ENCODE data around the gene SERTAD1.
A peak's percentile ranks its signal among the peaks of the same experiment; 100 is the strongest.

Gene SERTAD1

GRCh38 chr19:40403262-40403984 is 22.4 kb downstream of the SERTAD1 start:
- DNase-seq (ENCODE audit: low read depth): peak; percentile 59

- DNase-seq (ENCODE audit: low read depth): no peak
Measured at GRCh38 chr19:40400559-40400958, 25.2 kb downstream of the SERTAD1 start.

- no peak for DNase-seq (ENCODE audit: low read depth)
Measured at GRCh38 chr19:40398417-40399131, 27.2 kb downstream of the SERTAD1 start.

DNA sequence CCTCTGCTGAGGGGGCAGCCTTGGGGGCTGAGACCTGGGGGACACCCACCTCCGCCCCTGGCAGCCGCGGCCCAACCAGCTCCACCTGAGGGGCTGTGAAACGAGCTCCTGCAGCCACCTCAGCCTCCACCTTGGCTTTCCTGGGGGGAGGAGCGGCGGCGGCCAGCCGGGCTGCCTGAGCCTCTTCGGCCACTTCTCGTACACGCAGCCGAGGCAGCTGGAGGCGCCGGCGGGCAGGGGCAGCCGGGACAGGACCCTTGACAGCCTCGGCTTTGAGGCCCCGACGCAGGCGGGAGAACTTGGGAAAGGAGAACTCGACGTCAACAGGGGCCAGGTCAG is 28.3 kb downstream of the SERTAD1 start:
- DNase-seq (ENCODE audit: low read depth): no peak

DNA sequence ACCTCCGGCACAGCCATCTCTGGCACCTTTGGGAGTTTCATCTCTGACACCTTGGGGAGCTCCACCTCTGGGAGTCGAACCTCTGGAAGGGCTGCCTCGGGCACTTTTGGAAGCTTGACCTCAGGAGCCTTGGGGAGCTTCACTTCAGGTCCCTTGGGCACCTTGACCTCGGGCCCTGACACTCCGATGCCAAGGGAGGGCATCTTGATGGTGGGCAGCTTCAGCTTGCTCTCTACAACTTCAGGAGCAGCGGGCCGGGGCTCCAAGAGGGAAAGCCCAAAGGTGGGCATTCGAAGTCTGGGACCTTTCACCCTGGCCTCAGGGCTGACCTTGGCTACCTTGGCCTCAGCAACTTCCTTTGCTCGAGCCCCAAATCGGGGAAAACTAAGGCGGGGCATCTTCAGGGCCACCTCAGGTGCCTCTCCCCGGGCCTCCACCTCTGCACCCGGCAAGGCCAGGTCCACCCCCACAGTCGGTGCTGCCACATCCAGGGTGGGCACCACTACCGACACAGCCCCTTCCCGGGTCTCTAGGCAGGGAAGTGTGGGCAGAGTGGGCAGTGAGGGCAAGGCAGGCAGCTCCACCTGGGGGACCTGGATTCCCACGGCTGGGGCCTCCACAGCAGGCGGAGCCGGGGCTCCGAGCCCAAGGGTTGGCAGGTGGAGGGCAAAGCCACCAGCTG is 28.8 kb downstream of the SERTAD1 start:
- DNase-seq (ENCODE audit: low read depth): no peak

GRCh38 chr19:40395956-40396355 is 29.8 kb downstream of the SERTAD1 start:
- DNase-seq (ENCODE audit: low read depth): no peak

GRCh38 chr19:40394816-40395210 is 31.0 kb downstream of the SERTAD1 start:
- no peak for DNase-seq (ENCODE audit: low read depth)

- DNase-seq (ENCODE audit: low read depth): no peak
Measured at GRCh38 chr19:40393894-40394815, 31.6 kb downstream of the SERTAD1 start.

DNA sequence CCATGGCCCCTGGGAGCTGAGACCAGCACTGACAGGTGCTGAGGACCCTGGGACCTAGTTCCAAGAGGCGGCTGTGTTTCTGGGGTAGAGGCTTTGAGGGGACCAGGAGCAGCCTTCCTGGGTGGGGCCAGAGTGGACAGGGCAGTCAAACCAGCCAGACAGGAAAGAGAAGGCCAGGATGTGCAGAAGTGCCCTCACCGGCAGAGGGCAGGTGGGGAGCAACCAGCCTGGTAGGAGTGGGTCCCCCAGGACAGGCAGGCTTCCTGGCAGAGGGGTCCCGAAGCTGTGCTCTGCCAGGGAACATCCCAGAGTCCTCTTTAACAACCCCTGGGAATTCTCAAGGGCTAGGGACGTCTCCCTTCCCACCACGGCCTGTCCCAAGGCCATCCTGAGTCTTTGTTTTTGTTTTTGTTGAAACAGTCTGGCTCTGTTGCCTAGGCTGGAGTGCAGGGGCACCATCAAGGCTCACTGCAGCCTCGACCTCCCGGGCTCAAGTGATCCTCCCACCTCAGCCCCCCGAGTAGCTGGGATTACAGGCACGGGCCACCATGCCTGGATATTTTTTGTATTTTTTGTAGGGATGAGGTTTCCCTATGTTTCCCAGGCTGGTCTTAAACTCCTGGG is 32.8 kb downstream of the SERTAD1 start:
- no peak for DNase-seq (ENCODE audit: low read depth)

- DNase-seq (ENCODE audit: low read depth): no peak
Measured at GRCh38 chr19:40392123-40392522, 33.7 kb downstream of the SERTAD1 start.

GRCh38 chr19:40390084-40390742 is 35.6 kb downstream of the SERTAD1 start, which contains the start of gene HIPK4:
Gene HIPK4, minus strand, starts transcription at chr19:40390181. Its CDS starts 279 bp downstream, at chr19:40389902.
- DNase-seq (ENCODE audit: low read depth): no peak

GRCh38 chr19:40389404-40390083 is 36.2 kb downstream of the SERTAD1 start:
- no peak for DNase-seq (ENCODE audit: low read depth)

- DNase-seq (ENCODE audit: low read depth): no peak
Measured at GRCh38 chr19:40388481-40388880, 37.3 kb downstream of the SERTAD1 start.

GRCh38 chr19:40387155-40387554 is 38.6 kb downstream of the SERTAD1 start:
- DNase-seq (ENCODE audit: low read depth): no peak

- no peak for DNase-seq (ENCODE audit: low read depth)
Measured at GRCh38 chr19:40383668-40384248, 42.0 kb downstream of the SERTAD1 start.

- no peak for DNase-seq (ENCODE audit: low read depth)
Measured at GRCh38 chr19:40381321-40381720, 44.5 kb downstream of the SERTAD1 start.

DNA sequence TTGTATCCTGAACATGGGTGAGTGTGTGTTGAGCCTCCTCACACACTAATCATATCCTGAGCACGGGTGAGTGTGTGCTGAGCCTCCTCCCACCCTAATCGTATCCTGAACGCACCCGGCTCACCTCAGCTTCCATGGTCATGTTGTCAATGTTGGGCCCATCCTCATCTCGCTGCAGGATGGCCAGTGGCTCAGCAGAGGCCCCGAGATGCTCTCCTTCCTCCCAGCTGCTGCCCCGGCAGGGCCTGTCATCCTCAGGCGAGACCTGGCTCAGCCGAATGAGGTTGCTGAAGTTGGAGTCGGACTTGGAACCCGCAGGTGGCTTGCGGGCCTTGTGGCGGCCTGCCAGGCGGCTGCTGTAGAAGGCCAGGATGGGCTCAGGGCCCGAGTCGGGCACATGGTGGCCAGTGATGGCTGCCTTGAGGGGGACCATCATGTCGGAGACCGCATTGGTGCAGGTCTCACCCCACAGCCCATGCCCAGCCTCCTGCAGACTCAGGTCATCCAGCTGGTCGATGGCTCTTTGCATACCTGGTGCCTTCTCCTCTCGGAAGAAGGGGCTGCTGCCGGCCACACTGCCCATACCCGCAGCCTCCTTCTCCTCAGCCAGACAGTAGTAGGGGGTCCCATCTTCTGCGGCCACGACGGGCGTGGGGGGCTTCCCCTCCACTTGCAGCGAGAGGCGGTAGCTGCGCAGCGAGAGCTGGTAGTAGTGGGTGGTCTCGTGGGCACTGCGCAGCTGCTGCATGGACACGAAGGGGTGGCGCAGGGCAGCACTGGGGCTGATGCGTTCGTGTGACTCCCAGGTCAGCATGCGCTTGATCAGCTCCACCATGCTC is 45.4 kb downstream of the SERTAD1 start:
- DNase-seq (ENCODE audit: low read depth): no peak

- no peak for DNase-seq (ENCODE audit: low read depth)
Measured at GRCh38 chr19:40379446-40380198, 46.2 kb downstream of the SERTAD1 start.

Data from GM04504 (cell line).